Measurements from ENCODE around the gene SRP68.

DNA sequence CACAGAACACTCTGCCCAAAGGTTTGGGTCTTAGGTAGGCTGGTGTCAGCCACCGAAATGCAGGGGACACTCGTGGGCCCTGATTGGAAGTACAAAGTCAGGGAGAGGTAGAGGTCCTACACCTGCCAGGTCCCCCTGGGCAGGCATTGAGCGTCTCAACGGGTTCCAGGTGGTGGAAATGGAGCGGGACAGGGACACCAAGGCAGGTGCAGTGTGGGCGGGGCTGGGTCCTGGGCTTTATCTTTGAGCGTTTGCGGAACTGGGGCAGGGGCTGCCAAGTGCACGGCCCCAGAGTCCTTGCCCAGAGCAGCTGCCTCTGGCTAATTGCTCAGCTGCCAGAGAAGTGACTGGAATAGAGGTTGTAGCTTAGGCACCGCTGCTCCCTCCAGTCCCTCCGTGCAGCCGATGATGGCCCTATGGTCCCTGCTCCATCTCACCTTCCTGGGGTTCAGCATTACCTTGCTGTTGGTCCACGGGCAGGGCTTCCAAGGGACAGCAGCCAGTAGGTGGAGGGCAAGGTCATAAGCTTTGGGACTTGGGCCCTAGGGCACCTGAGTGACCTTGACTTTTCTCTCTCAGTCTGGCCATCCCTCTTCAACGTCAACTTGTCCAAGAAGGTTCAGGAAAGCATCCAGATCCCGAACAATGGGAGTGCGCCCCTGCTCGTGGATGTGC, 6.7 kb upstream of the SRP68 start, which contains the start of gene ZACN:
- TF ChIP-seq, protein P1, sequence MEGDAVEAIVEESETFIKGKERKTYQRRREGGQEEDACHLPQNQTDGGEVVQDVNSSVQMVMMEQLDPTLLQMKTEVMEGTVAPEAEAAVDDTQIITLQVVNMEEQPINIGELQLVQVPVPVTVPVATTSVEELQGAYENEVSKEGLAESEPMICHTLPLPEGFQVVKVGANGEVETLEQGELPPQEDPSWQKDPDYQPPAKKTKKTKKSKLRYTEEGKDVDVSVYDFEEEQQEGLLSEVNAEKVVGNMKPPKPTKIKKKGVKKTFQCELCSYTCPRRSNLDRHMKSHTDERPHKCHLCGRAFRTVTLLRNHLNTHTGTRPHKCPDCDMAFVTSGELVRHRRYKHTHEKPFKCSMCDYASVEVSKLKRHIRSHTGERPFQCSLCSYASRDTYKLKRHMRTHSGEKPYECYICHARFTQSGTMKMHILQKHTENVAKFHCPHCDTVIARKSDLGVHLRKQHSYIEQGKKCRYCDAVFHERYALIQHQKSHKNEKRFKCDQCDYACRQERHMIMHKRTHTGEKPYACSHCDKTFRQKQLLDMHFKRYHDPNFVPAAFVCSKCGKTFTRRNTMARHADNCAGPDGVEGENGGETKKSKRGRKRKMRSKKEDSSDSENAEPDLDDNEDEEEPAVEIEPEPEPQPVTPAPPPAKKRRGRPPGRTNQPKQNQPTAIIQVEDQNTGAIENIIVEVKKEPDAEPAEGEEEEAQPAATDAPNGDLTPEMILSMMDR (IDR thresholded peaks at IDR 0.05; ENCODE audit: low read length): no peak
- no peak for TF ChIP-seq EZH2 (optimal IDR thresholded peaks at IDR 0.05; ENCODE audit: low read depth, low read length)

Measured in MM.1S (cell line).